ENCODE measurements around the gene DDX56. TPM values are rescaled to one million over a fixed set of nuclear protein-coding genes. Genes with fewer than 3 reads are reported as not detected.

DDX56 gene, protein sequence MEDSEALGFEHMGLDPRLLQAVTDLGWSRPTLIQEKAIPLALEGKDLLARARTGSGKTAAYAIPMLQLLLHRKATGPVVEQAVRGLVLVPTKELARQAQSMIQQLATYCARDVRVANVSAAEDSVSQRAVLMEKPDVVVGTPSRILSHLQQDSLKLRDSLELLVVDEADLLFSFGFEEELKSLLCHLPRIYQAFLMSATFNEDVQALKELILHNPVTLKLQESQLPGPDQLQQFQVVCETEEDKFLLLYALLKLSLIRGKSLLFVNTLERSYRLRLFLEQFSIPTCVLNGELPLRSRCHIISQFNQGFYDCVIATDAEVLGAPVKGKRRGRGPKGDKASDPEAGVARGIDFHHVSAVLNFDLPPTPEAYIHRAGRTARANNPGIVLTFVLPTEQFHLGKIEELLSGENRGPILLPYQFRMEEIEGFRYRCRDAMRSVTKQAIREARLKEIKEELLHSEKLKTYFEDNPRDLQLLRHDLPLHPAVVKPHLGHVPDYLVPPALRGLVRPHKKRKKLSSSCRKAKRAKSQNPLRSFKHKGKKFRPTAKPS
- 59.4 TPM for total RNA-seq

DNA sequence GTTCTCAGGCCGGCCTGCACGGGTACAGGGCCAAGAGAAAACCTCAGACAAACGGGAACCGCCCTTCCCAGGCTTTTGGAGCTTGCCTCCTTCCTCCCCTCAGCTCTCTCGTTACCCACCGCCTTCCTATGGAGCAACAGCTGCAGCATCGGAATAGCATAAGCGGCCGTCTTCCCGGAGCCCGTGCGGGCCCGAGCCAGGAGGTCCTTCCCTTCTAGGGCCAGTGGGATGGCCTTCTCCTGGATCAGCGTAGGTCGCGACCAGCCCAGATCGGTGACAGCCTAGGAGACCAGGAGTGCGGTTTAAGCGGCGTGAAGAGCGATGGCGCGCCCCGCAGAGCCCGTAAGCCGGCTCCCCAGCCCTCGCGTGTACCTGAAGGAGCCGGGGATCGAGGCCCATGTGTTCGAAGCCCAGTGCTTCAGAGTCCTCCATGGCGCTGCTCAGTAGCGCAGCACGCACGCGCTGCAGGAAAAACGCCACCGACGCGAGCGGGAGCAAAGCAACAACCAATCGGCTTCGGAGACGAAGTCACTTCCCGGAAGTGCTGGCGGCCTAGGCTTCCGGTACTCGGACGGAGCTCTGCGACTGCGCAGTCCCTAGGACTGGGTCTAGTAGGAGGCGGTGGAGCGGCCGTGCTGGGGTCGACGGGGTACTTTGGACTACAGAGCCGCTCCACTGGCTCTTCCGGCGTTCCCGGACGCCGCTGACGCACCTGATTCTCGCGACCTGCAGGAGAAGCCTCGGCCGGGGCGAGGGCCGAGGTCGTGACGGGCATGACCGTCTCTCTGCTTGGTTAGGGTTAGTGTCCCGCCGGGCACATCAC is at the start of gene DDX56:
TSS of gene DDX56 (minus strand) at position 445 of the 823 bp plus-strand sequence. CDS start at position 432, 13 bp downstream.

DNA sequence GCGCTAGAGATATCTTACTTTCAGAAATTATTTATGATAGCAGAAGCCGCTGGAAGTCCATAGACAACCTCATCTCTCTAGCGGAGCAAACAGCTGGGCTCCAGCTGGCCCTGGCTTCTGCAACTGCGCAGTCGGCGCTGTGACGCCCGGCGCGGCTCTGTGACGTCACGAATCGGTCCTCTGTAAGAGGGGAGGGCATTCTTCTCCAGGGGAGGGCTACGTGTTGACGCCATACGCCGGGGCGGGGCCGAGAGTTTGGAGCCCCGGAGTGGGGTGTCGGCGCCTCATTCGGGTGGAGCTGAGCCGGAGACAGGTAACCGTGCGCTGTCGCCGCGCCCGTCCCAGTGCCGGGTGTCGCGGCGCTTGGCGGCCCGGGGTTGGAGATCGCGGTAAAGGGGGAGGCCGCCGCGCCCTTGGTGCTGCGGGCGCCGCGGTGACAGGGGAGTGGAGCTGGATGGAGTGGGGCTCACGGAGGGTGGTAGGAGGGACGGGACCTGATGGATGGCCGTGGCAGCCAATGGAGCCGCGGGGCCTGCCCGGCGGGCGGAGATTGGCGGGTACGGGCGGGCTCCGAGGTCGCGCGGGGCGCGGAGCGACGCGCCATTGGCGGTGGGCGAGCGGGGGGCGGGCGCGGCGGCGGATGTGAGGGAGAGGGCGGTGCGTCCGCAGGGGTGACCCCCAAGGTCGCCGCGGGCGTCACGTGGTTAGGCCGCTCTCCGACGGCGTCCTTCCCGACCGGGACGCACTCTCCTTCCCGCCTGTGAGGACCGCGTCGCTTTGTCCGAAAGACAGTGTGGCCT is 32.8 kb upstream of the DDX56 start, which contains the start of gene OGDH:
TSS of gene OGDH (plus strand) at position 287 of the 800 bp plus-strand sequence. CDS start 17,717 bp downstream, outside the sequence.

DNA sequence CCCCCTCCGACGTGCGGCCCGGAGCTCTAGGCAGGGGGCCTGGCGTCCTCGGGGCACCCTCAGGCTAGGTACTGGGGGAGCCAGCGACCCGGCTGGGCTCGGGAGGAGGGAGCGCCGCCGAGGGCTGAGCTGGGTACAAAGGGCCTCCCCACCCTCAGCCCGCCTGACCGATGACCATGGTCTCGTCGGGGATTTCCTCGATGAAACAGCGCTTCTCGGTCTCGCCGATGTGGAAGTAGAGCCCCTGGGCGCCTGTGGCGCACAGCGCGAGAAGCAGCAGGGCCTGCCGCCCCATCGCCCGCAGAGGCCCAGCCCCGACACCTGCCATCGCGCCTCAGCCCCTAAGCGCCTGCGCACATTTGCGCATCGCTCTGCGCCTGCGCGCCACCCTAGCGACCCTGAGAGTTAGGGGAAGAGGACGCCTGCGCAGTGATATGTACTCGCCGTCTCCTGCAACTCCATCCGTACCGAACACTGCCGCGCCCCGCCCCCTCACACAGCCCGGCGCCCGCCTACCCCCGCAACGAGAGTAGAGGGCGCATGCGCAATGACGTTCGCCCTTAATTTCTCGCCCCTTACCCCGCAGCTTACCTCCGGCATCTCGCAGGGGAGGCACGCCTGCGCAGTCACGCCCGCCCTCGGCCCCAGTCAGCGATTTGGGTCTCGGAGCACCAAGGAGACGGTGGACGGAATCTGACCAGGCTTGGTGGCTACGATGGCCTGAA is 8.3 kb upstream of the DDX56 start, which contains the start of gene TMED4:
TSS of gene TMED4 (minus strand) at position 353 of the 725 bp plus-strand sequence. CDS start at position 328, 25 bp downstream.

DNA sequence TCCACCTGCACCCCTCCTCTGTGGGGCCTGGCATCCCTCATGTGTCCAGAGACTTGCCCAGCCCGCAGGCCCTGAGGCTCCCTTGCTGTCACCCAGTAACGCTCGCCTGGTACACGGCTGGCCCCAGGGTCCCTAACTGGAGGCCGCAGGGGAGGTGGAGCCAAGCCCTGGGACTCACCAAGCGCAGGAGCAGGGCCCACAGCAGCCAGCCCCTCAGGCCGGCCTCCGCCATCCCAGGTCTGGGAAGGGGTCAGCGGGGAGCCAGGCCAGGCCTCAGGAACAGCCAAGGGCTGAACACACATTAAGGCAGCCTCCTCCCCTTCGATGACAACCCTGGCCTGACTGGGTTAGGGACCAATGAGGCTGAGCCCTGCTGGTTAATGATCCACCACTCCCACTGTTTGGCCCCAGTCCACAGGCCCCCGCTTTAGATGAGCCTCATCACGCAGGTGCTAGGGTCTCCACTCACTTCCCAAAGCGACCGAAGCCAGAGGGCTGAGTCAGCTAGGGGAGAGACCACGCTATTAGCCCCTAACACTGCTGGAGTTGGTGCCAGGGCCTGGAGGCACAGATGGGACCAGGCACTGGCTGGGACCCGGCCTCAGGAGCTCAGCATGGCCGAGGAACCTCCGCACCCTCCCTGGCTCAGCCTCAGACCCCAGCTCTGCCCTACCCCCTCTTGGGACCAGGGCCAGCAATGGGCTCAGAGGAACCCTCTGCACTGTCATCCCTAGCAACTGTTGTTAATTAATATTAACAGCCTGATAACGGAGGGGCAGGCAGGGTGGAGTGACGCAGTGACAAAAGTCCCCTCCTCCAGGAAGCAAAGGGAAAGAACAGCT is 32.5 kb downstream of the DDX56 start, which contains the start of gene NPC1L1:
TSS of gene NPC1L1 (minus strand) at position 303 of the 842 bp plus-strand sequence. CDS start at position 232, 71 bp downstream.

Other genes with a start within 250 kb of the DDX56 start
- gene CAMK2B, start 248.3 kb downstream of the DDX56 start, total RNA-seq, result 39.1 TPM
- 61.6 TPM for gene NUDCD3, start 83.2 kb downstream of the DDX56 start, total RNA-seq
- gene NPC1L1, start 32.6 kb downstream of the DDX56 start, total RNA-seq, result not detected
- 405 TPM for gene TMED4, start 8.3 kb upstream of the DDX56 start, total RNA-seq
- 92.9 TPM for gene OGDH, start 32.7 kb upstream of the DDX56 start, total RNA-seq
- gene ZMIZ2, start 174.9 kb upstream of the DDX56 start, total RNA-seq, result 17.5 TPM
- gene PPIA, start 222.8 kb upstream of the DDX56 start, total RNA-seq, result 863 TPM

All from camera-type eye (tissue), 1 donor.